ENCODE measurements around the gene ZSCAN30. TPM values are rescaled to one million over a fixed set of nuclear protein-coding genes. Genes with fewer than 3 reads are reported as not detected.
"Not testable (repeated sequence)": the region's sequence is repeated elsewhere in the genome, so short reads cannot be mapped to it uniquely, and the experiment has no call there.

The ZSCAN30 gene
- total and polyA plus RNA-seq, 9 of the 15 experiments (the other 6 are each of a cell fraction or from before 2014, with no cell fraction given): 4.6 to 13.6 (median 10.8) TPM

DNA sequence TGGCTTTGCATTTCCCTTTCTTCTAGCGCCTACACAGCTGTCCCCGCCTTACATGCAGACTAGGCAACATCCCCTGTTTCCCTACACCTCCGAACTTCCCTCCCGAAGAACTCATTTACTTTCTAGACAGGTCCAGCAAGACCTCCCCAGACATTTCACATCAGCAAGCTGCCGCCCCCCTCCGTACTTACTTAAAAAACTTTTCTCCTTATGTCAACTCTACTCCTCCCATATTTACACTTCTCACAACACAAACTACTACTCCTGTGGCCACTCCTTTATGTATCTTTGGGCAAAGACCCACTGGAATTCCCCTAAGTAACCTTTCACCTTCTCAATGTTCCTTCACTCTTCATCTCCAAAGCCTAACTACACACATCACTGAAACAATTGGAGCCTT, 69.6 kb downstream of the ZSCAN30 start (continued):
- TF ChIP-seq, protein P1, sequence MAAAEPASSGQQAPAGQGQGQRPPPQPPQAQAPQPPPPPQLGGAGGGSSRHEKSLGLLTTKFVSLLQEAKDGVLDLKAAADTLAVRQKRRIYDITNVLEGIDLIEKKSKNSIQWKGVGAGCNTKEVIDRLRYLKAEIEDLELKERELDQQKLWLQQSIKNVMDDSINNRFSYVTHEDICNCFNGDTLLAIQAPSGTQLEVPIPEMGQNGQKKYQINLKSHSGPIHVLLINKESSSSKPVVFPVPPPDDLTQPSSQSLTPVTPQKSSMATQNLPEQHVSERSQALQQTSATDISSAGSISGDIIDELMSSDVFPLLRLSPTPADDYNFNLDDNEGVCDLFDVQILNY (CRISPR knock-in tag; IDR thresholded peaks at IDR 0.05): no peak

DNA sequence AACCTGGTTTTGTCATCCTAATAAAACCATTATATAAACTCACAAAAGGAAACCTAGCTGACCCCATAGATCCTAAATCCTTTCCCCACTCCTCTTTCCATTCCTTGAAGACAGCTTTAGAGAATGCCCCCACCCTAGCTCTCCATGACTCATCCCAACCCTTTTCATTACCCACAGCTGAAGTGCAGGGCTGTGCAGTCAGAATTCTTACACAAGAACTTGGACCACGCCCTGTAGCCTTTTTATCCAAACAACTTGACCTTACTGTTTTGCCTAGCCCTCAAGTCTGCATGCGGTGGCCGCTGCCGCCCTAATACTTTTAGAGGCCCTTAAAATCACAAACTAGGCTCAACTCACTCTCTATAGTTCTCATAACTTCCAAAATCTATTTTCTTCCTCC, 70.7 kb downstream of the ZSCAN30 start:
- CTCF ChIA-PET (ENCODE audit: low intra/inter-chr PET ratio); H3K27me3 ChIP-seq (ENCODE audit: control insufficient read depth in 2 of 2, insufficient read depth in 2 of 2, low read length in 2 of 2); intact Hi-C loops (cut with micrococcal nuclease); in situ Hi-C loops (cut with MboI); FAIRE-seq; H3K4me2 ChIP-seq (ENCODE audit: insufficient read depth, low read length); H3K4me3 ChIP-seq; H3K27ac ChIP-seq (ENCODE audit: extremely low read depth, low read depth, low read length); ATAC-seq; H2AFZ ChIP-seq (ENCODE audit: low read depth, low read length); H3K9me1 ChIP-seq (ENCODE audit: control insufficient read depth, insufficient read depth, low read length); BruUV-seq (replicated peaks); H3K36me3 ChIP-seq (ENCODE audit: control insufficient read depth, insufficient read depth, low read length); H3K4me1 ChIP-seq (replicated peaks in 1 of 2; ENCODE audit: control insufficient read depth in 2 of 2, insufficient read depth in 2 of 2, low read length in 2 of 2); H3K79me2 ChIP-seq (ENCODE audit: control insufficient read depth, insufficient read depth, low read length); H3K9me3 ChIP-seq (replicated peaks; ENCODE audit: control insufficient read depth, insufficient read depth, low read depth, low read length); H4K20me1 ChIP-seq (replicated peaks; ENCODE audit: control insufficient read depth, insufficient read depth, low read length); H3K9ac ChIP-seq (ENCODE audit: insufficient read depth in 1 of 2, low read depth in 2 of 2, low read length in 2 of 2); POLR2A ChIA-PET: not testable (repeated sequence)
- WGBS (ENCODE audit: insufficient coverage, low coverage, missing lambda C conversion rate): 8% methylated on average over 4 of the region's 4 CpGs
- DNase-seq (ENCODE audit: extremely low read depth in 1 of 4, low spot score in 3 of 4): peak in 1 of 4 experiments; percentile 51
- TF ChIP-seq, protein P2, sequence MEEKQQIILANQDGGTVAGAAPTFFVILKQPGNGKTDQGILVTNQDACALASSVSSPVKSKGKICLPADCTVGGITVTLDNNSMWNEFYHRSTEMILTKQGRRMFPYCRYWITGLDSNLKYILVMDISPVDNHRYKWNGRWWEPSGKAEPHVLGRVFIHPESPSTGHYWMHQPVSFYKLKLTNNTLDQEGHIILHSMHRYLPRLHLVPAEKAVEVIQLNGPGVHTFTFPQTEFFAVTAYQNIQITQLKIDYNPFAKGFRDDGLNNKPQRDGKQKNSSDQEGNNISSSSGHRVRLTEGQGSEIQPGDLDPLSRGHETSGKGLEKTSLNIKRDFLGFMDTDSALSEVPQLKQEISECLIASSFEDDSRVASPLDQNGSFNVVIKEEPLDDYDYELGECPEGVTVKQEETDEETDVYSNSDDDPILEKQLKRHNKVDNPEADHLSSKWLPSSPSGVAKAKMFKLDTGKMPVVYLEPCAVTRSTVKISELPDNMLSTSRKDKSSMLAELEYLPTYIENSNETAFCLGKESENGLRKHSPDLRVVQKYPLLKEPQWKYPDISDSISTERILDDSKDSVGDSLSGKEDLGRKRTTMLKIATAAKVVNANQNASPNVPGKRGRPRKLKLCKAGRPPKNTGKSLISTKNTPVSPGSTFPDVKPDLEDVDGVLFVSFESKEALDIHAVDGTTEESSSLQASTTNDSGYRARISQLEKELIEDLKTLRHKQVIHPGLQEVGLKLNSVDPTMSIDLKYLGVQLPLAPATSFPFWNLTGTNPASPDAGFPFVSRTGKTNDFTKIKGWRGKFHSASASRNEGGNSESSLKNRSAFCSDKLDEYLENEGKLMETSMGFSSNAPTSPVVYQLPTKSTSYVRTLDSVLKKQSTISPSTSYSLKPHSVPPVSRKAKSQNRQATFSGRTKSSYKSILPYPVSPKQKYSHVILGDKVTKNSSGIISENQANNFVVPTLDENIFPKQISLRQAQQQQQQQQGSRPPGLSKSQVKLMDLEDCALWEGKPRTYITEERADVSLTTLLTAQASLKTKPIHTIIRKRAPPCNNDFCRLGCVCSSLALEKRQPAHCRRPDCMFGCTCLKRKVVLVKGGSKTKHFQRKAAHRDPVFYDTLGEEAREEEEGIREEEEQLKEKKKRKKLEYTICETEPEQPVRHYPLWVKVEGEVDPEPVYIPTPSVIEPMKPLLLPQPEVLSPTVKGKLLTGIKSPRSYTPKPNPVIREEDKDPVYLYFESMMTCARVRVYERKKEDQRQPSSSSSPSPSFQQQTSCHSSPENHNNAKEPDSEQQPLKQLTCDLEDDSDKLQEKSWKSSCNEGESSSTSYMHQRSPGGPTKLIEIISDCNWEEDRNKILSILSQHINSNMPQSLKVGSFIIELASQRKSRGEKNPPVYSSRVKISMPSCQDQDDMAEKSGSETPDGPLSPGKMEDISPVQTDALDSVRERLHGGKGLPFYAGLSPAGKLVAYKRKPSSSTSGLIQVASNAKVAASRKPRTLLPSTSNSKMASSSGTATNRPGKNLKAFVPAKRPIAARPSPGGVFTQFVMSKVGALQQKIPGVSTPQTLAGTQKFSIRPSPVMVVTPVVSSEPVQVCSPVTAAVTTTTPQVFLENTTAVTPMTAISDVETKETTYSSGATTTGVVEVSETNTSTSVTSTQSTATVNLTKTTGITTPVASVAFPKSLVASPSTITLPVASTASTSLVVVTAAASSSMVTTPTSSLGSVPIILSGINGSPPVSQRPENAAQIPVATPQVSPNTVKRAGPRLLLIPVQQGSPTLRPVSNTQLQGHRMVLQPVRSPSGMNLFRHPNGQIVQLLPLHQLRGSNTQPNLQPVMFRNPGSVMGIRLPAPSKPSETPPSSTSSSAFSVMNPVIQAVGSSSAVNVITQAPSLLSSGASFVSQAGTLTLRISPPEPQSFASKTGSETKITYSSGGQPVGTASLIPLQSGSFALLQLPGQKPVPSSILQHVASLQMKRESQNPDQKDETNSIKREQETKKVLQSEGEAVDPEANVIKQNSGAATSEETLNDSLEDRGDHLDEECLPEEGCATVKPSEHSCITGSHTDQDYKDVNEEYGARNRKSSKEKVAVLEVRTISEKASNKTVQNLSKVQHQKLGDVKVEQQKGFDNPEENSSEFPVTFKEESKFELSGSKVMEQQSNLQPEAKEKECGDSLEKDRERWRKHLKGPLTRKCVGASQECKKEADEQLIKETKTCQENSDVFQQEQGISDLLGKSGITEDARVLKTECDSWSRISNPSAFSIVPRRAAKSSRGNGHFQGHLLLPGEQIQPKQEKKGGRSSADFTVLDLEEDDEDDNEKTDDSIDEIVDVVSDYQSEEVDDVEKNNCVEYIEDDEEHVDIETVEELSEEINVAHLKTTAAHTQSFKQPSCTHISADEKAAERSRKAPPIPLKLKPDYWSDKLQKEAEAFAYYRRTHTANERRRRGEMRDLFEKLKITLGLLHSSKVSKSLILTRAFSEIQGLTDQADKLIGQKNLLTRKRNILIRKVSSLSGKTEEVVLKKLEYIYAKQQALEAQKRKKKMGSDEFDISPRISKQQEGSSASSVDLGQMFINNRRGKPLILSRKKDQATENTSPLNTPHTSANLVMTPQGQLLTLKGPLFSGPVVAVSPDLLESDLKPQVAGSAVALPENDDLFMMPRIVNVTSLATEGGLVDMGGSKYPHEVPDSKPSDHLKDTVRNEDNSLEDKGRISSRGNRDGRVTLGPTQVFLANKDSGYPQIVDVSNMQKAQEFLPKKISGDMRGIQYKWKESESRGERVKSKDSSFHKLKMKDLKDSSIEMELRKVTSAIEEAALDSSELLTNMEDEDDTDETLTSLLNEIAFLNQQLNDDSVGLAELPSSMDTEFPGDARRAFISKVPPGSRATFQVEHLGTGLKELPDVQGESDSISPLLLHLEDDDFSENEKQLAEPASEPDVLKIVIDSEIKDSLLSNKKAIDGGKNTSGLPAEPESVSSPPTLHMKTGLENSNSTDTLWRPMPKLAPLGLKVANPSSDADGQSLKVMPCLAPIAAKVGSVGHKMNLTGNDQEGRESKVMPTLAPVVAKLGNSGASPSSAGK (IDR thresholded peaks at IDR 0.05): peak; percentile 37; the same call in 1 of the 2 replicates
- TF ChIP-seq FOSL1 (tag; conservative IDR thresholded peaks at IDR 0.05) (peak; percentile 55; the same call in 1 of the 2 replicates), CEBPB (tag; IDR thresholded peaks at IDR 0.05) (peak; percentile 82)
- TF ChIP-seq, protein P3, sequence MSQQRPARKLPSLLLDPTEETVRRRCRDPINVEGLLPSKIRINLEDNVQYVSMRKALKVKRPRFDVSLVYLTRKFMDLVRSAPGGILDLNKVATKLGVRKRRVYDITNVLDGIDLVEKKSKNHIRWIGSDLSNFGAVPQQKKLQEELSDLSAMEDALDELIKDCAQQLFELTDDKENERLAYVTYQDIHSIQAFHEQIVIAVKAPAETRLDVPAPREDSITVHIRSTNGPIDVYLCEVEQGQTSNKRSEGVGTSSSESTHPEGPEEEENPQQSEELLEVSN (IDR thresholded peaks at IDR 0.05; ENCODE audit: borderline replicate concordance in 1 of 2, extremely low read depth in 1 of 2, insufficient read depth in 1 of 2, insufficient read length in 1 of 2, low read depth in 1 of 2, low read length in 1 of 2, poor library complexity in 1 of 2, severe bottlenecking in 1 of 2): peak in 1 of 2 experiments; percentile 17

Data from K562 (cell line).